Dermis microvascular lymphatic vessel endothelial cell (primary cell): ENCODE results near the gene NETO1. TPM values are rescaled to one million over a fixed set of nuclear protein-coding genes. Genes with fewer than 3 reads are reported as not detected.

Source experiments
- DNase-seq, 2 donors: peaks; one replicate each; pipeline versions ENCODE4 v3.0.0 to v3.0.0-alpha.2; 2010; ENCODE audit warnings: low read depth in 2 of 2
- total RNA-seq: library from RNA; depleted of rRNA; stranded (reverse); fragments of >200 nt; gene quantifications from 2 replicates; pipeline ENCODE4 v1.2.1, GENCODE V29; 2014

Gene NETO1
- total RNA-seq, 1 donor from 2014 or later, result not detected

DNA sequence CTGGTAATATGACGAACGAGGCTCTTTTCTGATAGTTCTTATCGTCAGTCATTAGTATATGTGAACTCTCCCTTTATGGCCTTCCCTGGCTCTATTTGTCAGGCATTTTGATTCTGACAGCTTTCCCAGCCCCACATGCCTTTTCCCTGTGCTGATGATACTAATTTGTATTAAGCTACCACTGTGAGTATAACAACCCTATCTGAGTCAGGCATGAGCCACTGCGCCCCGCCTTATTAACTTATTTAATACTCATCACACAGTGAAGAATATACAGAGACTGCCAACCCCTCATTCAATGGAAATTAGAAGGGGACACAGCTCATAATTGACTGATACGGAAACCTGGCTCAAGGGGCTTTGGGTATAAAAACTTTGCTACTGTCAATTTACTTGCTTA, 140.0 kb downstream of the NETO1 start:
- DNase-seq, result no peak

GRCh38 chr18:72727038-72727655, 140.6 kb downstream of the NETO1 start:
- no peak for DNase-seq

DNA sequence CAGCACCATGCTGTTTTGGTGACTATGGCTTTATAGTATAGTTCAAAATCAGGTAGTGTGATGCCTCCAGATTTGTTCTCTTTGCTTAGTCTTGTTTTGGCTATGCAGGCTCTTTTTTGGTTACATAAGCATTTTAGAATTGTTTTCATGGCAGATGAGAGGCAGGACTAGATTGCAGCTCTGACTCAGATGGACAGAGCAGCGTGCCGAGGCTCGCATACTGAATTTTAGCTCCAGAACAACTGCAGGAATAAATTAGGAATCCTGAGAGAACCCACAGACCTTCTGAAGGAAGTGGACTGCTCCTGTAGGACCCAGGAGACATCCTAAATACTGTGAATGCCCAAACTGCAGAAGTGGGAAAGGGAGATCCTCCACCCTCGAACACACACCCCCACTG, 141.6 kb downstream of the NETO1 start:
- no peak for DNase-seq

DNA sequence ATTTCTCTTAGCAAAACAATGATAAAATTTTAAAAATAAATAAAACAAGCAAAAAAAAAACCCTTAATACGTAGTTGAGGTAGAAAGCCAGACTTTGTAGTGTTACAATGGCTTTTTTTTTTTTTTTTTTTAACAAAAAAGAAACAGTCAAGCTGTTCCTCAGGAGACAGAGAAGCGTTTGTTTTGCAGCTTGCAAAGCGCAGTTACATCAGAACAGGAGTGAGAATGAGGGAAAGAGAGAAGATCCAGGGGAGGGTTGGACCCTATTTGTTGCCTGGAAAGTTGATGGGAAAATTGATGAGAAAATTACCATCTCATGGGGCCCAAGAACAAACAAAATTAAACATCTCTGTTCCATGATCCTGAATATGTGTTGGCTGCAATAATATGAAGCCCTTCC, 146.5 kb downstream of the NETO1 start:
- no peak for DNase-seq

DNA sequence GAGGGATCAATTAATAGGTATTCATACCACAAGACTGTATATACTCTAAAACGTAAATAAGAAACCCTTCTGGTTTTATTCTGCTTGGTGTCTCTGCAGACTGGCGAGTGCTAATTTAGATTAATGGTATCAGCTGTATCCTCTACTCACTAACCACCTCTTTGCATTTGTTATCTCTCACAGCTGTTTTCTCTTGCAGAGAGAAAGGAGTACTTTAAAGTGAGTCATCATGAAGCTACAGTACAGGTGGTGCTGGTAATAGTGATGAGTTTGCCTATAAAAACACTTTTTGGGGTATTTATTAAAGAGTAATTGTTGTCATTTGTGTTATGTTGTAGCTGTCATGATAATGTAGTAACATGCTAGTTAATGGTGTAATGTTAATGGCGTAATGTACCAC, 147.7 kb downstream of the NETO1 start:
- no peak for DNase-seq

GRCh38 chr18:72704202-72704601, 163.6 kb downstream of the NETO1 start:
- no peak for DNase-seq

DNA sequence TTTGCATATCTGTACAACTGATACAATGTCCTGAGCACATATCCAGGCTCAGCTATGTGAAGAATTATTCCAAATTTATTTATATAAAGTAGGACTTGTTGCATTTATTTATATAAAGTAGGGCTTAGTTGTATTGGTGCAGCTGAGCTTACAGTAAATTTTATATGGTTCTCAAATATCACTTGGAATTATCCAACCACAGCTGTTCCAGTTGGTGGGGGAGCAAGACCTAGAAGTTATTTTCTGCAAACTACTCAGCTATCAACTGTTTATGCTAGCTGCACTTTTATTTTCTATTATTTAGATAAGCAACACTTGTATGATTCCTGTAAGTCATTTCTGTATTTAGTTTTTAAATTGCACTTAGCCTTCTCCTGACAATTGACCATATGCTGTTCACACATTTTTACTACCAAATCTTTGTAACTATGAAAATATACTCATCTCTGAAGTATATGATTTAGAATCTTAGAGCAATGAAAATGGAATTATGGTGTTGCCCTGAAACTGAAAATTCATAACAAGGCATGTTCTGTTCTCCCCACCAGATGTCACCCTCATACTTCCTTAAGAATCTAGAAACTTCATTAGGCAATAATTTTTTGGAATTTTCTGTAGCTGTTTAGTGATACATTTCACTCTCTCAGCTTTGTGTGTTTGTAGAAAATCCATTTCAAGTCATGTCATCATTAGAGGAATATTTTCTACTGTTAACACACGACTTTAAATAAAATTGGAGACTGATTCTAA, 166.7 kb downstream of the NETO1 start:
- DNase-seq, result peak in 1 of 2 donors; percentile 4

DNA sequence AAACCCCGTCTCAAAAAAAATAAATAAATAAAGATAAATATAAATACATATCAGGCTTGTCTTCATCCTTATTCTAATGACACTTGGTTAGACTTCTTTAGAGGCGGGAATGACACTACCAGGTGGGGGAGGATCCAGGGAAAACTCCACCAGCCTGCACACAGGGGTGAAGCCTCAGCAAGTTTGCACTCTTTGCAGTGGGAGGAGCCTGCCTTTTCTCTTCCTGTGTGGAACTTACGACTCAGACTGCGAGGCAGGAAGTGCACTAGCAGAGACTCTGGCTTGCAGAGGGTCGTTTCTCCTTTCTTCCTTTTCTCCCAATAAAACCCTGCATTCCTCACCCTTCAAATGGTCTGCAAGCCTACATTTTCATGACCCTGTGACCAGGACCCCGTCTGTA, 170.1 kb downstream of the NETO1 start:
- DNase-seq, result no peak

- DNase-seq, result no peak
Measured at GRCh38 chr18:72692595-72692994, 175.2 kb downstream of the NETO1 start.
